H1 (cell line): ENCODE results near the gene RNF212. TPM values are rescaled to one million over a fixed set of nuclear protein-coding genes. Genes with fewer than 3 reads are reported as not detected.

ENCODE experiments used
- CTCF ChIA-PET: fragments of 300-600 bp; sonication (Branson Sonifier 250); formaldehyde crosslinking; loops from one replicate; lab custom pipeline; 2021; ENCODE audit not compliant: partially characterized antibody; lab: Charles Lee
- POLR2A ChIA-PET: fragments of 300-600 bp; sonication (Branson Sonifier 250); formaldehyde crosslinking; loops from one replicate; lab custom pipeline; 2021; ENCODE audit warnings: inconsistent platforms; ENCODE audit not compliant: partially characterized antibody; lab: Charles Lee
- DNase-seq, 2 experiments: peaks; one replicate each; pipeline versions ENCODE4 v3.0.0 to v3.0.0-alpha.2; 2010 to 2022; ENCODE audit warnings: low spot score in 2 of 2, low read depth in 1 of 2, mixed read lengths in 1 of 2
- FAIRE-seq: peaks from 2 replicates; lab custom pipeline; 2011; peaks lifted over from hg19 to GRCh38; lab: Jason Lieb, UNC
- H2AFZ ChIP-seq: 2 replicates; pipeline ENCODE4 v1.8.1; 2012; ENCODE audit warnings: low read length, inconsistent platforms
- H2AK5ac ChIP-seq: 2 replicates; pipeline ENCODE4 v1.6.1; 2013; ENCODE audit warnings: low read depth, low read length
- H2BK120ac ChIP-seq: replicated peaks from 2 replicates; pipeline ENCODE3; 2013; ENCODE audit warnings: low read depth, low read length, inconsistent platforms
- H2BK12ac ChIP-seq: 2 replicates; pipeline ENCODE4 v1.6.1; 2013; ENCODE audit warnings: low read depth, low read length
- H2BK15ac ChIP-seq: 2 replicates; pipeline ENCODE4 v1.6.1; 2013; ENCODE audit warnings: low read length
- H2BK20ac ChIP-seq: 2 replicates; pipeline ENCODE4 v1.6.1; 2013; ENCODE audit warnings: low read length
- H2BK5ac ChIP-seq: 2 replicates; pipeline ENCODE4 v1.6.1; 2013; ENCODE audit warnings: low read depth, low read length
- H3K14ac ChIP-seq: 2 replicates; pipeline ENCODE4 v1.6.1; 2013; ENCODE audit warnings: inconsistent platforms; ENCODE audit not compliant: insufficient read length
- H3K18ac ChIP-seq: 2 replicates; pipeline ENCODE4 v1.6.1; 2013; ENCODE audit warnings: low read length; ENCODE audit errors: extremely low read depth
- H3K23ac ChIP-seq: 2 replicates; pipeline ENCODE4 v1.6.1; 2013; ENCODE audit warnings: inconsistent platforms; ENCODE audit not compliant: insufficient read length
- H3K23me2 ChIP-seq: 2 replicates; pipeline ENCODE4 v1.6.1; 2013; ENCODE audit warnings: low read depth, low read length
- H3K27ac ChIP-seq: 2 replicates; pipeline ENCODE4 v1.6.1; 2011; ENCODE audit warnings: low read depth, low read length, inconsistent platforms
- H3K27me3 ChIP-seq, 4 experiments: replicated peaks in 1 of 4; 1 replicate in 1 of 4; 2 replicates in 3 of 4; pipeline versions ENCODE4 v1.6.1 to v1.8.1; 2011 to 2013; ENCODE audit warnings: low read length in 3 of 4, mild to moderate bottlenecking in 3 of 4, inconsistent platforms in 2 of 4, mixed read lengths in 2 of 4, moderate library complexity in 1 of 4; ENCODE audit not compliant: control insufficient read depth in 3 of 4, insufficient read depth in 3 of 4; ENCODE audit errors: extremely low read depth in 1 of 4
- H3K36me3 ChIP-seq, 4 experiments: 2 replicates each; pipeline versions ENCODE4 v1.6.1 to v1.8.1; 2011 to 2013; ENCODE audit warnings: mild to moderate bottlenecking in 4 of 4, low read length in 3 of 4, moderate library complexity in 2 of 4, control low read depth in 1 of 4, inconsistent platforms in 1 of 4; ENCODE audit not compliant: insufficient read depth in 4 of 4, control insufficient read depth in 2 of 4
- H3K4ac ChIP-seq: replicated peaks from 2 replicates; pipeline ENCODE3; 2013; ENCODE audit warnings: low read length, low read depth, mixed read lengths, inconsistent platforms; ENCODE audit not compliant: insufficient read length
- H3K4me1 ChIP-seq, 4 experiments: replicated peaks in 1 of 4; 1 replicate in 1 of 4; 2 replicates in 3 of 4; pipeline versions ENCODE4 v1.6.1 to v1.8.1; 2011 to 2013; ENCODE audit warnings: low read length in 3 of 4, inconsistent platforms in 2 of 4, mixed read lengths in 1 of 4; ENCODE audit not compliant: insufficient read depth in 4 of 4, control insufficient read depth in 3 of 4
- H3K4me2 ChIP-seq, 2 experiments: 2 replicates each; pipeline versions ENCODE4 v1.6.1 to v1.8.1; 2011 to 2013; ENCODE audit warnings: low read depth in 2 of 2, low read length in 2 of 2, control low read depth in 1 of 2, inconsistent platforms in 1 of 2, mild to moderate bottlenecking in 1 of 2; ENCODE audit not compliant: insufficient read depth in 1 of 2
- H3K4me3 ChIP-seq, 4 experiments: fragments of 200-600, 300-600 bp in 1 of 4; sonication (generic), shearing (Covaris generic), sonication (Bioruptor Twin) in 1 of 4; 2 replicates each; pipeline versions ENCODE4 v1.5.1 to v1.8.1; 2011 to 2016; ENCODE audit warnings: low read length in 4 of 4, low read depth in 3 of 4, control low read depth in 2 of 4, inconsistent platforms in 2 of 4, mild to moderate bottlenecking in 2 of 4, mixed read lengths in 1 of 4, moderate library complexity in 1 of 4; ENCODE audit not compliant: insufficient read depth in 2 of 4; ENCODE audit errors: extremely low read depth in 1 of 4
- H3K56ac ChIP-seq: replicated peaks from 2 replicates; pipeline ENCODE3; 2013; ENCODE audit warnings: low read depth, mild to moderate bottlenecking, mixed read lengths, low read length, inconsistent platforms; ENCODE audit not compliant: insufficient read length
- H3K79me1 ChIP-seq: 2 replicates; pipeline ENCODE4 v1.6.1; 2013; ENCODE audit warnings: low read depth, low read length, control low read depth
- H3K79me2 ChIP-seq, 2 experiments: 2 replicates each; pipeline versions ENCODE4 v1.6.1 to v1.8.1; 2012 to 2013; ENCODE audit warnings: low read length in 2 of 2, mild to moderate bottlenecking in 2 of 2, inconsistent platforms in 1 of 2; ENCODE audit not compliant: insufficient read depth in 2 of 2, control insufficient read depth in 1 of 2
- H3K9ac ChIP-seq, 4 experiments: replicated peaks in 1 of 4; 1 replicate in 1 of 4; 2 replicates in 3 of 4; pipeline versions ENCODE4 v1.6.1 to v1.8.1; 2011 to 2013; ENCODE audit warnings: low read depth in 3 of 4, low read length in 3 of 4, control low read depth in 2 of 4, mild to moderate bottlenecking in 2 of 4, moderate library complexity in 2 of 4, inconsistent platforms in 1 of 4; ENCODE audit errors: extremely low read depth in 1 of 4
- H3K9me3 ChIP-seq, 2 experiments: 2 replicates each; pipeline versions ENCODE4 v1.6.1 to v1.8.1; 2012 to 2013; ENCODE audit warnings: mild to moderate bottlenecking in 2 of 2, moderate library complexity in 2 of 2, control low read depth in 1 of 2, inconsistent platforms in 1 of 2, low read depth in 1 of 2, low read length in 1 of 2, mixed read lengths in 1 of 2; ENCODE audit not compliant: insufficient read depth in 2 of 2
- H4K20me1 ChIP-seq, 2 experiments: replicated peaks in 1 of 2; 2 replicates each; pipeline versions ENCODE3 to v1.8.1; 2011 to 2013; ENCODE audit warnings: inconsistent platforms in 2 of 2, low read length in 2 of 2, mild to moderate bottlenecking in 1 of 2; ENCODE audit not compliant: insufficient read depth in 2 of 2, control insufficient read depth in 1 of 2
- H4K5ac ChIP-seq: 2 replicates; pipeline ENCODE4 v1.6.1; 2013; ENCODE audit warnings: low read length, low read depth, mixed read lengths, inconsistent platforms; ENCODE audit not compliant: insufficient read length
- H4K8ac ChIP-seq: 2 replicates; pipeline ENCODE4 v1.8.0; 2013; ENCODE audit warnings: mild to moderate bottlenecking, moderate library complexity, low read length, inconsistent platforms; ENCODE audit not compliant: insufficient read depth; ENCODE audit errors: extremely low read depth
- H4K91ac ChIP-seq: replicated peaks from 2 replicates; pipeline ENCODE3; 2013; ENCODE audit warnings: low read length, mixed read lengths, inconsistent platforms; ENCODE audit not compliant: insufficient read length
- KDM1A ChIP-seq: fragments of 200-600, 300-600 bp; sonication (generic); IDR thresholded peaks from 2 replicates; pipeline ENCODE4 v1.7.1; 2016; ENCODE audit warnings: mild to moderate bottlenecking, low read length, borderline replicate concordance
- RAD21 ChIP-seq, 2 experiments: IDR thresholded peaks in 1 of 2; conservative IDR thresholded peaks in 1 of 2; 2 replicates each; pipeline ENCODE4 v1.6.1; 2011; ENCODE audit warnings: low read depth in 2 of 2, low read length in 2 of 2, improper control_type of control experiment in 1 of 2, inconsistent platforms in 1 of 2, mild to moderate bottlenecking in 1 of 2, moderate library complexity in 1 of 2
- RBBP5 ChIP-seq: IDR thresholded peaks from 2 replicates; pipeline ENCODE4 v1.7.1; 2012; ENCODE audit warnings: low read depth, mild to moderate bottlenecking, inconsistent platforms, low read length, moderate library complexity, borderline replicate concordance
- WGBS, 2 experiments: shearing (Covaris generic) in 1 of 2; methylation state at CpG; one replicate each; pipeline versions ENCODE4 v1.1.6 to v1.1.7; 2013 to 2015; ENCODE audit warnings: low lambda C conversion rate in 2 of 2, mixed read lengths in 2 of 2, inconsistent platforms in 1 of 2, low coverage in 1 of 2, missing lambda C conversion rate in 1 of 2; ENCODE audit not compliant: insufficient replicate concordance in 2 of 2, insufficient coverage in 1 of 2, insufficient read length in 1 of 2; ENCODE audit errors: extremely low coverage in 1 of 2, missing lambda C conversion rate in 1 of 2; 5-methylcytosine and 5-hydroxymethylcytosine counted together
- polyA plus RNA-seq, 7 experiments: library from polyadenylated mRNA; depleted of rRNA in 3 of 7; stranded (reverse) in 5 of 7; unstranded in 2 of 7; fragments of >200 nt in 5 of 7; fragments of 200-250 nt in 2 of 7; gene quantifications; 1 replicate in 5 of 7; 2 replicates in 1 of 7; 4 replicates in 1 of 7; pipeline versions ENCODE4 v1.2.1 to v1.2.3, GENCODE V29; 2011 to 2013; ENCODE audit warnings: missing spikeins in 2 of 7, mixed read lengths in 2 of 7
- total RNA-seq: library from RNA; stranded (reverse); fragmentation: NEBNext Ultra II Directional; extraction: Animal tissue kit (Norgen Biotek cat#: 25700); gene quantifications from 2 replicates; pipeline ENCODE4 v1.2.1, GENCODE V29; 2021
- TF ChIP-seq, protein P1 (sequence below), 3 experiments: IDR thresholded peaks; 1 replicate in 2 of 3; 2 replicates in 1 of 3; pipeline versions ENCODE4 v1.5.1 to v1.6.1; 2011; ENCODE audit warnings: low read length in 3 of 3, mild to moderate bottlenecking in 3 of 3, inconsistent platforms in 2 of 3, low read depth in 1 of 3, moderate library complexity in 1 of 3; ENCODE audit not compliant: insufficient read depth in 1 of 3; ENCODE audit errors: control extremely low read depth in 1 of 3

Gene RNF212
- total and polyA plus RNA-seq, 2 of the 8 experiments (the other 6 are each of a cell fraction or from before 2014, with no cell fraction given) = 3.4 to 5.4 TPM

DNA sequence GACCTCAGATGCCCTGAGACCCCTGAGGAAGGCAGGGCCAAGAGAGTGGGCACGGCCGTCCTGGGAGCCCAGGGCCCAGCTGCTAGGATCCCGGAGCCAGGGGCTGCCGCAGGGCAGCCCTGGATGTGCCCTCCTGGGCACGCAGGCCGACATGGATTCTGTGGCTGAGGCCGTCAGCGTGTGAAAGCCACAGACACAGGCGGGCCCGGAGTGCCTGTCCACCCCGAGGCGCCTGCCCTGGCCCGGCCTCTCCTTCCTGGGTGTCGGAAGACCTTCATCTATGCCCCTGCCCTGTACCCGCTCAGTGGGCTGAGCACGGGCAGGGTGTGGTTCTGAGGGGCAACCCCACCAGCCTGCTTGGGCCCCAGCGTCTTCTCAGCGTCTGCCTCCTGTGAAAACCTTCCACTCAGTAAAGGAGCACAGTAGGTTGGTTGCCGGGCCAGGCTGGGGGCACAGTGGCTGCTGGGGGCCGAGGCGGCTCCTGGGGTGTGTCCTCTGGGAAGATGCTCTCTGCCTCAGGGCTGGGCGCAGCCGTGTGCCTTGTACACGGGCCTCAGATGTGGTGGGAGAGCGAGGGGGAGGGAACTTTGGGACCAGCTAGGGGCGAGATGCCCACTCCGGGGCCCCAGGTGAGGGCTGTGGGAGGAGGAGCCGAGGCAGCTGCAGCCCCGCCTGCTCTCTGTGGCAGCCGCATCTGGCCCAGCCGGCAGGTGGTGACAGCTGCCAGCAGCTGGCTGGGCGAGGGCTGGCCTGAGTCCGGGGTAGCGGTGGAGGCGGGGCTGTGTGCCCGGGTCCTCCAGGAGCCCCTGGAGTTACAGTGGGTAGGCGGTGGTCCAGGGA, 81.2 kb downstream of the RNF212 start:
- ChIA-PET POLR2A (interaction anchor here (0.7 to 2.3 kb wide), 2 partner anchors 15 to 73 kb away, joined by 4 to 7 read pairs; no protein-coding TSS in a partner anchor), CTCF (no interaction called here)
- H2BK12ac ChIP-seq = no peak overlapping the region
- no peak overlapping the region for H3K23ac ChIP-seq
- FAIRE-seq = no peak
- H3K4me3 ChIP-seq = no peak overlapping the region
- no peak overlapping the region for H2AFZ ChIP-seq
- H3K4me2 ChIP-seq = no peak overlapping the region
- H2BK120ac ChIP-seq = no peak overlapping the region
- H2AK5ac ChIP-seq = no peak overlapping the region
- no peak overlapping the region for H3K4ac ChIP-seq
- peaks cover 0 to 8% (median 0%) of the 10 kb centered on the region in 4 experiments; a peak in 2 of 7 replicates for H3K4me1 ChIP-seq
- H3K36me3 ChIP-seq = no peaks in the 10 kb centered on the region
- no peaks in the 10 kb centered on the region for H3K23me2 ChIP-seq
- no peak overlapping the region for H3K14ac ChIP-seq
- no peaks in the 10 kb centered on the region for H3K79me1 ChIP-seq
- 87% methylated on average over 27 of the region's 37 CpGs; no CpG with 5 or more reads in 1 of the 2 experiments for WGBS, 2 experiments
- H3K9ac ChIP-seq = no peak overlapping the region
- DNase-seq = no peak
- H3K56ac ChIP-seq = no peak overlapping the region
- no peak overlapping the region for H4K5ac ChIP-seq
- no peak overlapping the region for H2BK20ac ChIP-seq
- no peak overlapping the region for H4K91ac ChIP-seq
- H3K18ac ChIP-seq = no peak overlapping the region
- H3K79me2 ChIP-seq = no peaks in the 10 kb centered on the region
- TF ChIP-seq RBBP5 (no peak), KDM1A (no peak), RAD21 (IDR thresholded peaks at IDR 0.05 in 1 of 2, conservative IDR thresholded peaks at IDR 0.05 in 1 of 2; ENCODE audit: low read depth in 2 of 2, low read length in 2 of 2) (peak in 1 of 2 experiments; percentile 39; a peak in 2 of 4 replicates)
- TF ChIP-seq, protein P1, sequence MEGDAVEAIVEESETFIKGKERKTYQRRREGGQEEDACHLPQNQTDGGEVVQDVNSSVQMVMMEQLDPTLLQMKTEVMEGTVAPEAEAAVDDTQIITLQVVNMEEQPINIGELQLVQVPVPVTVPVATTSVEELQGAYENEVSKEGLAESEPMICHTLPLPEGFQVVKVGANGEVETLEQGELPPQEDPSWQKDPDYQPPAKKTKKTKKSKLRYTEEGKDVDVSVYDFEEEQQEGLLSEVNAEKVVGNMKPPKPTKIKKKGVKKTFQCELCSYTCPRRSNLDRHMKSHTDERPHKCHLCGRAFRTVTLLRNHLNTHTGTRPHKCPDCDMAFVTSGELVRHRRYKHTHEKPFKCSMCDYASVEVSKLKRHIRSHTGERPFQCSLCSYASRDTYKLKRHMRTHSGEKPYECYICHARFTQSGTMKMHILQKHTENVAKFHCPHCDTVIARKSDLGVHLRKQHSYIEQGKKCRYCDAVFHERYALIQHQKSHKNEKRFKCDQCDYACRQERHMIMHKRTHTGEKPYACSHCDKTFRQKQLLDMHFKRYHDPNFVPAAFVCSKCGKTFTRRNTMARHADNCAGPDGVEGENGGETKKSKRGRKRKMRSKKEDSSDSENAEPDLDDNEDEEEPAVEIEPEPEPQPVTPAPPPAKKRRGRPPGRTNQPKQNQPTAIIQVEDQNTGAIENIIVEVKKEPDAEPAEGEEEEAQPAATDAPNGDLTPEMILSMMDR (IDR thresholded peaks at IDR 0.05; ENCODE audit: control extremely low read depth in 1 of 3, insufficient read depth in 1 of 3, low read depth in 1 of 3, low read length in 3 of 3) = peak in 1 of 3 experiments; percentile 20; a peak in 1 of 4 replicates
- H4K20me1 ChIP-seq = peaks cover 0 to 2% of the 10 kb centered on the region in 2 experiments
- no peaks in the 10 kb centered on the region for H3K27me3 ChIP-seq
- peak overlapping the region; percentile 85 for H4K8ac ChIP-seq
- no peak overlapping the region for H3K27ac ChIP-seq
- H2BK15ac ChIP-seq = no peak overlapping the region
- no peak overlapping the region for H2BK5ac ChIP-seq
- H3K9me3 ChIP-seq = no peaks in the 10 kb centered on the region
